VCaP (cell line): ENCODE data around the gene TRIM34.
"Not testable (repeated sequence)": the region's sequence is repeated elsewhere in the genome, so short reads cannot be mapped to it uniquely, and the experiment has no call there.

Experiments used
- H3K27ac ChIP-seq: fragments of 450-650 bp; 2 replicates; pipeline ENCODE4 v1.5.1; 2017
- CTCF ChIP-seq: fragments of 450-650 bp; conservative IDR thresholded peaks from 2 replicates; pipeline ENCODE4 v1.5.1; 2017; ENCODE audit warnings: mild to moderate bottlenecking, moderate library complexity

The TRIM34 gene

DNA sequence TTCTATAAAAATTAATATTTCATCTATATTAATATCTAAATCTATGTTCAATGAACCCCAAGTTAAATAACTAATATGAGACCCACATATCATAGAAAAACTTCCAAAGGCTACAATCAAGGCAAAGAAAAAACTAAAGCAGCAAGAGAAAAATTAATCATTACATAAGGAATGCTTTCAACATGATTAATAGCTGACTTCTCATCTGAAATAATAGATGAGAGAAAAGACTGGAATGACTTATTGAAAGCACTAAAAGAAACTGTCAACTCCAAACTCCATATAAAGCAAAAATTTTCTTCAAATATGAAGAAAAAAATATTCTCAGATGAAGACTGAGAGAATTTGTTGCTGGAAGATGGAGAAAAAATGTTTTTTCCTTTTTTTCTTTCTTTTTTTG is 47.0 kb downstream of the TRIM34 start:
- H3K27ac ChIP-seq, result no peak overlapping the region
- TF ChIP-seq CTCF, result no peak

- TF ChIP-seq CTCF, result no peak
- H3K27ac ChIP-seq, result no peak overlapping the region
These were observed 49.6 kb downstream of the TRIM34 start for GRCh38 chr11:5674391-5674790.

- no peak overlapping the region for H3K27ac ChIP-seq
- no peak for TF ChIP-seq CTCF
These were observed 55.0 kb downstream of the TRIM34 start for GRCh38 chr11:5679811-5680210.

DNA sequence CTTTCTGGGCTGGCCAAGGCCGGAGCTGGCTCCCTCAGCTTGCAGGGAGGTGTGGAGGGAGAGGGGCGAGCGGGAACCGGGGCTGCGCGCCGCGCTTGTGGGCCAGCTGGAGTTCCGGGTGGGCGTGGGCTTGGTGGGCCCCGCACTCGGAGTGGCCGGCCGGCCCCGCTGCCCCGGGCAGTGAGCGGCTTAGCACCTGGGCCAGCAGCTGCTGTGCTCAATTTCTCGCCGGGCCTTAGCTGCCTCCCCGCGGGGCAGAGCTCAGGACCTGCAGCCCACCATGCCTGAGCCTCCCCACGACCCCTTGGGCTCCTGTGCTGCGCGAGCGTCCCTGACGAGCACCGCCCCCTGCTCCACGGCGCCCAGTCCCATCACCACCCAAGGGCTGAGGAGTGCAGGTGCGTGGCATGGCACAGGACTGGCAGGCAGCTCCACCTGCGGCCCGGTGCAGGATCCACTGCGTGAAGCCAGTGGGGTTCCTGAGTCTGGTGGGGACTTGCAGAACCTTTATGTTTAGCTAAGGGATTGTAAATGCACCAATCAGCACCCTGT is 58.2 kb downstream of the TRIM34 start:
- H3K27ac ChIP-seq, result not testable (repeated sequence)

GRCh38 chr11:5683620-5684019 is 58.8 kb downstream of the TRIM34 start:
- H3K27ac ChIP-seq, result not testable (repeated sequence)

GRCh38 chr11:5684036-5684645 is 59.3 kb downstream of the TRIM34 start:
- TF ChIP-seq CTCF, result no peak
- peak overlapping the region; percentile 62 for H3K27ac ChIP-seq

- peak within 1 kb of the TSS; percentile 62 for H3K27ac ChIP-seq
- TF ChIP-seq CTCF, result peak; percentile 67
These were observed 60.0 kb downstream of the TRIM34 start, which contains the start of gene TRIM5 for GRCh38 chr11:5684646-5685362. TRIM5 (minus strand) TSS chr11:5685074; CDS start chr11:5680177, 4,897 bp downstream.

DNA sequence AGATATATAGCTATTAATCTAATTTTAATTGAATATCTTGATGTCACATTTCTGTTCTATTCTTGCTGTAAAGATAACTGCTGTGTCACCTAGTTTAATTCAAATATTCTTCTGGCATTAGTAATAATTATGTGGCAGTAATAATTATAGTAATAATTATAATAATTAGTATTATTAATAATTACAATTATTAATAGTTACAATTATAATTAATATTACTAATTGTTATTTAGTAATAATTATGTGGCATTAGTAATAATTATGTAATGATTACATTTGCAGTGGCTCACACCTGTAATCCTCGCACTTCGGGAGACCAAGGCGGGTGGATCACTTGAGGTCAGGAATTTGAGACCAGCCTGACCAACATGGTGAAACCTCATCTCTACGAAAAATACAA is 61.6 kb downstream of the TRIM34 start:
- TF ChIP-seq CTCF, result no peak
- no peak overlapping the region for H3K27ac ChIP-seq
